AML-193 (cell line): ENCODE measurements around the gene ADK.
"Not testable (repeated sequence)": the region's sequence is repeated elsewhere in the genome, so short reads cannot be mapped to it uniquely, and the experiment has no call there.

Experiments
- DNase-seq, 2 experiments: peaks; one replicate each; lab custom pipeline; 2025; lab: John Stamatoyannopoulos, UW

ADK gene

GRCh38 chr10:74556072-74556705, 405.2 kb downstream of the ADK start:
- DNase-seq, result no peak

GRCh38 chr10:74557098-74557497, 406.1 kb downstream of the ADK start:
- DNase-seq, result no peak

- DNase-seq, result no peak
These were observed 407.4 kb downstream of the ADK start for GRCh38 chr10:74558403-74558802.

- no peak for DNase-seq
These were observed 407.9 kb downstream of the ADK start for GRCh38 chr10:74558897-74559296.

- DNase-seq, result not testable (repeated sequence)
These were observed 417.9 kb downstream of the ADK start for GRCh38 chr10:74568896-74569295.

GRCh38 chr10:74573497-74573896, 422.5 kb downstream of the ADK start:
- not testable (repeated sequence) for DNase-seq

- no peak for DNase-seq
These were observed 424.2 kb downstream of the ADK start for GRCh38 chr10:74575191-74575720.

GRCh38 chr10:74575912-74576311, 424.9 kb downstream of the ADK start:
- DNase-seq, result no peak

- DNase-seq, result no peak
These were observed 425.6 kb downstream of the ADK start for GRCh38 chr10:74576586-74576985.

- DNase-seq, result not testable (repeated sequence)
These were observed 429.4 kb downstream of the ADK start for GRCh38 chr10:74580438-74580837.

- DNase-seq, result no peak
These were observed 431.5 kb downstream of the ADK start for GRCh38 chr10:74582566-74582965.

- DNase-seq, result no peak
These were observed 434.4 kb downstream of the ADK start for GRCh38 chr10:74585231-74586087.

- no peak for DNase-seq
These were observed 435.1 kb downstream of the ADK start for GRCh38 chr10:74586088-74586585.

GRCh38 chr10:74587109-74587854, 436.3 kb downstream of the ADK start:
- DNase-seq, result no peak

GRCh38 chr10:74589226-74589673, 438.2 kb downstream of the ADK start:
- DNase-seq, result no peak

- DNase-seq, result no peak
These were observed 438.8 kb downstream of the ADK start for GRCh38 chr10:74589851-74590250.

GRCh38 chr10:74593470-74593869, 442.4 kb downstream of the ADK start:
- no peak for DNase-seq

- DNase-seq, result no peak
These were observed 445.7 kb downstream of the ADK start for GRCh38 chr10:74596713-74597112.

GRCh38 chr10:74598891-74599566, 448.0 kb downstream of the ADK start:
- no peak for DNase-seq

GRCh38 chr10:74599672-74600071, 448.7 kb downstream of the ADK start:
- DNase-seq, result no peak

- no peak for DNase-seq
These were observed 449.1 kb downstream of the ADK start for GRCh38 chr10:74600170-74600569.

- DNase-seq, result no peak
These were observed 451.6 kb downstream of the ADK start for GRCh38 chr10:74602576-74602975.
